Fibroblast of lung (primary cell): Measurements from ENCODE around the gene SLIT1. TPM values are rescaled to one million over a fixed set of nuclear protein-coding genes. Genes with fewer than 3 reads are reported as not detected.

Experiments
- DNase-seq, 2 donors: peaks; one replicate each; pipeline versions ENCODE4 v3.0.0 to v3.0.0-alpha.2; 2010; ENCODE audit warnings: low read depth in 2 of 2
- H2AFZ ChIP-seq: 2 replicates; pipeline ENCODE4 v1.5.1; 2012; ENCODE audit warnings: low read length, control low read depth, inconsistent platforms
- H3K27ac ChIP-seq: 2 replicates; pipeline ENCODE4 v1.5.1; 2011; ENCODE audit warnings: low read length, control low read depth; ENCODE audit not compliant: insufficient read depth
- H3K27me3 ChIP-seq: 2 replicates; pipeline ENCODE4 v1.5.1; 2011; ENCODE audit warnings: mild to moderate bottlenecking, low read length; ENCODE audit not compliant: control insufficient read depth, insufficient read depth
- H3K36me3 ChIP-seq: 2 replicates; pipeline ENCODE4 v1.5.1; 2011; ENCODE audit warnings: low read length; ENCODE audit not compliant: control insufficient read depth, insufficient read depth
- H3K4me1 ChIP-seq: 2 replicates; pipeline ENCODE4 v1.5.1; 2011; ENCODE audit warnings: low read length; ENCODE audit not compliant: control insufficient read depth, insufficient read depth; ENCODE audit errors: extremely low read depth
- H3K4me2 ChIP-seq: 2 replicates; pipeline ENCODE4 v1.5.1; 2011; ENCODE audit warnings: low read length, control low read depth; ENCODE audit not compliant: insufficient read depth; ENCODE audit errors: extremely low read depth
- H3K4me3 ChIP-seq, 4 experiments: fragments of 200-600 bp in 1 of 4; sonication (generic) in 1 of 4; replicated peaks in 1 of 4; 2 replicates each; pipeline ENCODE4 v1.5.1; 2011 to 2016; ENCODE audit warnings: low read length in 4 of 4, low read depth in 3 of 4, mild to moderate bottlenecking in 3 of 4, control low read depth in 2 of 4, inconsistent platforms in 1 of 4, mixed read lengths in 1 of 4; ENCODE audit not compliant: insufficient read depth in 1 of 4; ENCODE audit errors: control extremely low read depth in 1 of 4
- H3K79me2 ChIP-seq: 2 replicates; pipeline ENCODE4 v1.5.1; 2012; ENCODE audit warnings: mild to moderate bottlenecking, low read length, inconsistent platforms; ENCODE audit not compliant: control insufficient read depth, insufficient read depth
- H3K9ac ChIP-seq: 2 replicates; pipeline ENCODE4 v1.5.1; 2011; ENCODE audit warnings: mild to moderate bottlenecking, low read length, control low read depth; ENCODE audit not compliant: insufficient read depth
- H3K9me3 ChIP-seq: 2 replicates; pipeline ENCODE4 v1.5.1; 2012; ENCODE audit warnings: low read depth, low read length; ENCODE audit not compliant: control insufficient read depth, insufficient read depth
- H4K20me1 ChIP-seq: 2 replicates; pipeline ENCODE4 v1.5.1; 2011; ENCODE audit warnings: low read length; ENCODE audit not compliant: control insufficient read depth, insufficient read depth; ENCODE audit errors: extremely low read depth
- CTCF ChIP-seq, 2 donors: IDR thresholded peaks in 1 of 2; conservative IDR thresholded peaks in 1 of 2; 1 replicate in 1 of 2; 2 replicates in 1 of 2; pipeline ENCODE4 v1.5.1; 2011 to 2012; ENCODE audit warnings: low read length in 2 of 2, control low read depth in 1 of 2, inconsistent platforms in 1 of 2, low read depth in 1 of 2, mild to moderate bottlenecking in 1 of 2
- EZH2 ChIP-seq: IDR thresholded peaks from 2 replicates; pipeline ENCODE4 v1.5.1; 2012; ENCODE audit warnings: low read length, control low read depth, mild to moderate bottlenecking; ENCODE audit errors: missing control alignments
- polyA plus RNA-seq, 2 donors: library from polyadenylated mRNA; depleted of rRNA in 1 of 2; stranded (reverse) in 1 of 2; unstranded in 1 of 2; fragments of >200 nt; gene quantifications; 2 replicates each; pipeline ENCODE4 v1.2.1, GENCODE V29; 2011 to 2012; ENCODE audit warnings: missing spikeins in 1 of 2
- total RNA-seq: library from RNA; depleted of rRNA; stranded (reverse); fragments of >200 nt; gene quantifications from 2 replicates; pipeline ENCODE4 v1.2.1, GENCODE V29; 2014

The SLIT1 gene
- total and polyA plus RNA-seq, 2 donors (not counting 1 experiment from before 2014, with no cell fraction given) = 0.02 to 0.17 TPM

- no peaks in the 10 kb centered on the region for H4K20me1 ChIP-seq
- TF ChIP-seq EZH2 (no peak), CTCF (conservative IDR thresholded peaks at IDR 0.05 in 1 of 2, IDR thresholded peaks at IDR 0.05 in 1 of 2; ENCODE audit: low read depth in 1 of 2, low read length in 2 of 2) (no peak)
- no peak overlapping the region for H3K4me3 ChIP-seq
- no peaks in the 10 kb centered on the region for H3K9me3 ChIP-seq
- H3K27me3 ChIP-seq = peaks cover 38% of the 10 kb centered on the region
- H3K4me1 ChIP-seq = no peaks in the 10 kb centered on the region
- no peak overlapping the region for H2AFZ ChIP-seq
- H3K79me2 ChIP-seq = no peaks in the 10 kb centered on the region
- no peak overlapping the region for H3K9ac ChIP-seq
- no peak for DNase-seq
- no peak overlapping the region for H3K27ac ChIP-seq
- no peak overlapping the region for H3K4me2 ChIP-seq
- H3K36me3 ChIP-seq = no peaks in the 10 kb centered on the region
Observed at GRCh38 chr10:97188261-97188711, 2.5 kb upstream of the SLIT1 start.

- no peaks in the 10 kb centered on the region for H3K36me3 ChIP-seq
- no peak overlapping the region for H3K27ac ChIP-seq
- no peak overlapping the region for H3K9ac ChIP-seq
- H4K20me1 ChIP-seq = no peaks in the 10 kb centered on the region
- DNase-seq = no peak
- H2AFZ ChIP-seq = no peak overlapping the region
- no peak overlapping the region for H3K4me3 ChIP-seq
- no peak overlapping the region for H3K4me2 ChIP-seq
- no peak for TF ChIP-seq CTCF (conservative IDR thresholded peaks at IDR 0.05 in 1 of 2, IDR thresholded peaks at IDR 0.05 in 1 of 2; ENCODE audit: low read depth in 1 of 2, low read length in 2 of 2)
- H3K27me3 ChIP-seq = peaks cover 30% of the 10 kb centered on the region
- no peaks in the 10 kb centered on the region for H3K4me1 ChIP-seq
- H3K79me2 ChIP-seq = no peaks in the 10 kb centered on the region
- H3K9me3 ChIP-seq = no peaks in the 10 kb centered on the region
Observed at GRCh38 chr10:97186911-97187310, 1.2 kb upstream of the SLIT1 start.

- H3K9ac ChIP-seq = no peak overlapping the region
- H3K79me2 ChIP-seq = no peaks in the 10 kb centered on the region
- no peak overlapping the region for H3K27ac ChIP-seq
- H3K9me3 ChIP-seq = no peaks in the 10 kb centered on the region
- no peak for TF ChIP-seq CTCF (conservative IDR thresholded peaks at IDR 0.05 in 1 of 2, IDR thresholded peaks at IDR 0.05 in 1 of 2; ENCODE audit: low read depth in 1 of 2, low read length in 2 of 2)
- TF ChIP-seq EZH2 = no peak
- no peaks in the 10 kb centered on the region for H3K36me3 ChIP-seq
- DNase-seq = no peak
- no peak overlapping the region for H3K4me2 ChIP-seq
- H2AFZ ChIP-seq = no peak overlapping the region
- H3K4me1 ChIP-seq = no peaks in the 10 kb centered on the region
- H3K4me3 ChIP-seq = no peak overlapping the region
- H3K27me3 ChIP-seq = peaks cover 28% of the 10 kb centered on the region
- no peaks in the 10 kb centered on the region for H4K20me1 ChIP-seq
Observed at GRCh38 chr10:97184971-97185325, 811 bp downstream of the SLIT1 start.
